ENCODE data around the gene CALN1.
"Not testable (repeated sequence)": the region's sequence is repeated elsewhere in the genome, so short reads cannot be mapped to it uniquely, and the experiment has no call there.

Gene CALN1

DNA sequence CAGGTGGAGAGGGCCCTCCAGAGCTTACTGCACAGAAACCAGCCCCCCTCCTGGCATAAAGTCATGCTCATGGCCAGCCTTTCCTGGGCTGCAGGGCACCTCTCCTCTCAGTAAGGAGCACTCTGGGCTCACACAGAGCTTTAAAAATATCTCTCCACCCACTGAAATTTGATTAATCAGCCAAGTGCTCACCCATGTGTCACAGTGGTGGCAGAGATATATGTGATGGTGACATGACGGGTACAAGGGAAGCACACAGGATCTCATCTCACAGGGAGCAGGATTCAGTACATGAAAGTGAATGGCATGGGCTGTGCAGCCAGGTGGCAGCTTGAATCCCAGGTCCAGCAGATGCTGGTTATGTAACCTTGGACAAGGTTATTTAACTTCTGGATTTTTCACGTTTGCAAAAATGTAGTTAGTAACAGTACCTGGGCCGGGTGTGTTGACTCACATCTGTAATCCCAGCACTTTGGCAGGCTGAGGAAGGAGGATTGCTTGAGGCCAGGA is 144.8 kb downstream of the CALN1 start:
- no peak for DNase-seq (ENCODE audit: low spot score)

DNA sequence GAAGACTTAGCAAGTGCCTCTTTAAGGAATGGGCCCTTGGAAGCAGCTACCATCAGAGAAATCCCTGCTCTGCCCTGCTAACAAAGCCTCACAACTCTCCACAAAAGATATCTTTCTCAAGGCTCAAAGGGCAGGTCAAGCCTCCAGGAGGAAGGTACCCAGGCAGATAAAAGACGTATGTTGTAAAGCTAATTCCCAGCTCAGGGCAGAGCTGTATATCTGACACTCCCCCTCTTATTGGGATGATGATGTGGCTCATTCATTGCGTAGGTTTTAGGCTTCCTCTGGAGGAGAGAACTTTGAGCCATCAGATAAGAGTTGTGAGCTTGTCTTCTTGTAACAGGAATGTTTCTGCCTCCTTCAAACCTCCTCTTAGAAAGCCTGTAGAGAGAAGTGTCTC is 145.4 kb downstream of the CALN1 start:
- DNase-seq (ENCODE audit: low spot score), result no peak

DNA sequence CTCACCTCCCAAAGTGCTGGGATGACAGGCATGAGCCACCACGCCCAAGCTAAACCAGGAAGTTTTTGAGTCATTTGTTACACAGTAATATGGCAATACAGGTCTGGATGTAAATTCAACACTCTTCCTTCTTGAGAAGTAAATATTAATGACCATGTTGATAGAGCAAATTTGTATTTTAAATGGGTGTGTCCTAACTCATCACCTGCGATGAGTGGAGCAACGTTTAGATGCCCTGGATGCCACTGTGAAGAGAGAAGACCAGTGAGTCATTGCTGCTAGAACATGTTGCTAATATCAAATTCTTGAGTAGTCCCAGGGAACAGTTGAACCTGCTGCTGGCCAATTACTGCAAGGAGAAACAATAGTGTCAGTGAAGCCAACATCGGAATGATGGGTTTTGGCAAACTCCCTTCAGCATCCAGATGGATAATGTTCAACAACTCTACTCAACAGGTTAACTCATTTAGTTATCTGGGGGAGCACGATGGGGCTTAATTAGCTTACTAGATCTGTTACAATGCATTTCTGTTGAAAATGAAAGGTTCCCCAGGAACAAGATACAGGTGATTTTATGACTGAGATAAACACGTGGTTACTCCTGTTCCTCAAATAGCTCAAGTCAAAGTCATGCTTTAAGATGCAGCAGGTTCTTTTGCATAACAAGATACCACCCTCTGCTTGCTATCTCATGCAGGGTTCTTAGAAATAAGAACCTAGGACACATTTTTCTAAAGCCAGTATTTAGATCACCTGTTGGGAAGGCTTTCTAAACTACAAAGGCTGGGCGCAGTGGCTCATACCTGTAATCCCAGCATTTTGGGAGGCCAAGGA is 146.8 kb downstream of the CALN1 start:
- no peak for DNase-seq (ENCODE audit: low spot score)

DNA sequence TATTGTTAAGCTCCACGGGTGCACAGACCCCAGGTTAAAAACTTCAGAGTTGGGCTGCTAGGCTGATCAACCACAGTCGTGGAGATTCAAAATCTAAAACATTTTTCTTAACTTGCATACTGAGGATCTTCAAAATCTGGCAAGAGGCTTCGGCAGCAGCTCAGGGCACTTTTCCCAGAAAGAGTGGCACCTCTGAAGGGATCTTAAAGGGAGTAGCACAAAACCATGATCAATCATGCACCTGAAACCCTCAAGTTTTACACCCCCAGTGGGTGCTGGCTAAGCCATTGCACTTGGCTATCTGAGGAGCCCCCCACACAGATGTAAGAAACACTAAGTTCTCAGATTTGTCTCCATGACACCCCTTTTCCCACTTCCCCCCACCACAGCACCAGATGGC is 151.7 kb downstream of the CALN1 start:
- DNase-seq (ENCODE audit: low spot score), result no peak

DNA sequence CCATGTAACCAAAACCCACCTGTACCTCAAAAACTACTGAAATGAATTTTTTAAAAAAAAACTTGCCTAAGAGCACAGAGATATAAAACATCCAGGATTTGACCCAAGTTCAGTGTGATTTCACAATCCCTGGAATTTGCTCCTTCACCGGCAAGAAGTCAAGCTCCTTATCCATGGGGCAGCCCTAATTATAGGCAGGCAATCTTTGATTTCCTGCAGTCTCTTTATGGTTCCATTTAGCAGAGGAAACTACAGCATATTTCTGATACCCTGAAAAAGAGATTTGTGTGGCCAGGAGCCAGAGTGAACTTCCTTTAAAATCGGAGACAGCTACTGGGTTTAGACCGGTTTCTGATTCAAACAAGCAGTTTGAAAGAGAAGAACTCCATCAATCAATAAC is 154.1 kb downstream of the CALN1 start:
- DNase-seq (ENCODE audit: low spot score), result no peak

DNA sequence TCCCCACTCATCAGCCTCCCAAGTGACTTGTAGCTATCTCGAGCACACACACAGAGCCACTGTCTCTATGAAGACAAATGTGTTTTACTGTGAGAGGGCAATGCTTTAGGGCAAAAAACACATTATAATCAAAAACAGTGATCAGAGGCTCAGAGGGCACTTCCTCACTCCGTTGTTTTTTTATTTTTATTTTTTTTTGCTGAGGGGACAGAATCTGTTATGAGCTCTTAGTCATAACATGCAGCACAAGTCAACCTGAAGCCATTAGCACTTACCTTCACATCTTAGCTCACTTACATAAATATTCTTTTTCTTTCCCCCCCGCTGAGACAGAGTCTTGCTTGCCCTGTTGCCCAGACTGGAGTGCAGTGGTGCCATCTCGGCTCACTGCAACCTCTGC is 157.7 kb downstream of the CALN1 start:
- DNase-seq (ENCODE audit: low spot score), result no peak

DNA sequence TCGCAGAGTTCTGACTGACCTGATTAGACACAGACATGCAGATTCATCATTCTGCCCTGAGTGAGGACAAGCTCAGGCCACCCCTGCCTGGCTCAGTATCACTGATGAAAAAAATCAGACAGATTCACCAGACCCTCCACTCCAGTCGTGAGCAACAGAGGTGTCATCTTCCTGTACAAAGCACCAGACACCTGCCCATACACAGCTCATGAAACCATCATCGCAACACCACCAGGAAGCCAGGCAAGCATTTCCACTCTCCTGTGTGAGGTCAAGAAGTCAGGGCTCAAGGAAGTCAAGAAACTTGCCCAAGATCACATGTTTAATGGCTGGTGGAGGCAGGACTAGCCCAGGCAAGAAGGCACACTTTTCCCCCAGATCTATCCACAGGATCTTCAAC is 163.0 kb downstream of the CALN1 start:
- DNase-seq (ENCODE audit: low spot score), result no peak

DNA sequence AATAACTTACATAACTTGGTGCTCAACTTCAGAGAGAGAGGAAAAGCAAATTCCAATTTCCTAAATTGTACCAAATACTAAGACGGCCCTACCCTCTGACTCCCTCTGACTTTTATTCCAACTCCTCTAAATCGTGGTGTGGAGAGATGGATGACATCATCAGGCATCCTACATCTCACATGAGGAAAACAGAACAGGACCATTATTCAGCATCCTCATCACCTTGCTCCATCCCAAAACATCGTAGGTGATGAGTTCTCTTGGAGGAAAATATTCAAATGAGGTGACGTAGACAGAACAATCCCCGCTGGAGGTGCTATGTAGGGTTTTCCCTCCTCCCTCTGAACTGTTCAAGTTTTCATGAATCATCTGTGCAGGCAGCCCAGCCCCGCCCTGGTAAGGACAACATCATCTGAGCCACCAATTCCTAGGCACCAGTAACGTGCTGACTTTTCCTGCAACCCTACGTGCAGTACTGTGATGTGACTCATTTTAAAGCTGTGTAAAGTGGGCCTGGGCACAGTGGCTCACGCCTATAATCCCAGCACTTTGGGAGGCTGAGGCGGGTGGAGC is 167.2 kb downstream of the CALN1 start:
- DNase-seq (ENCODE audit: low spot score), result no peak

DNA sequence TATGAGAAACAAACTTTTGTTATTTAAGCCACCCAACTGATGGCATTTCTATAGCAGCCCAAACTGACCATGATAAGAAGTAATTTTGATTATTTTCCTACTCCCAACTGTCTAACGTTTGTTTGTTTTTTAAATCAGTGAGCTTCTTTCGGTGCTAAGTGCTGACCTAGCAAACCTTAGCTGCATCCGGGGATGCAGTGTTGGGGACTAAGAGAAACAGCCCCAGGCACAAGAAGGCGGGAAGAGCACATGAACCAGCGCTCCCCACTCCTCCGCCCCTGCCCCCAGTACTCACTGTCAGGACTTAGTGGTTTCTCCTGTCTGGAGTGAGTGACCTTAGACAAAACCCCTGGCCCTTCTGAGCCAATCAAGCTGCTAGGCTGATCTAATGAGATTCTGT is 168.8 kb downstream of the CALN1 start:
- no peak for DNase-seq (ENCODE audit: low spot score)

DNA sequence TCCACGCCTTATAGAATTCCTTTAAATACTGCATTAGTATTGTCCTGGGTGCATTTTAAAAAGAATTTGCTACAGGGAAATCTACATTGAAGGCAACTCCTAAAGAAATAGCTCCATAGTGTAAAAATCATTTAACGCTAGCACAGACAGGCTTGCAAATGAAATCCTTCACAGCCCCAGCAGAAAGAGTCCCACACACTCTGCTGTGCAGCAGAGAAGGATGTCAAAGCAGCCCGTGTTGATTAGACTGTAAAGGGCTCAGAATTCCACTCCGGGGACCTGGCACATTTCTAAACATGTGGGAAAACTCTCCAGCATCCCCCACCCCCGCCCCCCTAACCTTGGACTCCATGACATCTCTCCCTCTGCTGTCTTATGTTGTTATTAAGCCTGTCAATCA is 176.8 kb downstream of the CALN1 start:
- no peak for DNase-seq (ENCODE audit: low spot score)

DNA sequence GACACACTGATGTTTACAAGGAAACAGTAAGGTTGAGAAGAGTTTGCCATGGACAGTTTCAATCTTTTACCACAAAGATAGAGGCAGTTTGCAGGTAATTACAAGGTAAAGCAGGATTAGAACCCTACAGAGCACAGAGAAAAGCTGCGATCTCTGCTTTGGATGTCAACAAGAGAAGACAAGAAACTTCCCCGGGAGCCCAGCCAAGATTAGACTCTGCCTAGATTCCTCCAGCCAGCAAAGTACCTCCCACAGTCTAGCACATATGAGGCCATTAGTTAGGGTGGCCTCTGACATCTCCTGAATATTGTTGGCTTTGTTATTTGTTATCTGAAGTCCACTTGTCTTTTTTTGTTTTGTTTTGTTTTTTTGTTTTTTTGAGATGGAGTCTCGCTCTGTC is 178.1 kb downstream of the CALN1 start:
- no peak for DNase-seq (ENCODE audit: low spot score)

DNA sequence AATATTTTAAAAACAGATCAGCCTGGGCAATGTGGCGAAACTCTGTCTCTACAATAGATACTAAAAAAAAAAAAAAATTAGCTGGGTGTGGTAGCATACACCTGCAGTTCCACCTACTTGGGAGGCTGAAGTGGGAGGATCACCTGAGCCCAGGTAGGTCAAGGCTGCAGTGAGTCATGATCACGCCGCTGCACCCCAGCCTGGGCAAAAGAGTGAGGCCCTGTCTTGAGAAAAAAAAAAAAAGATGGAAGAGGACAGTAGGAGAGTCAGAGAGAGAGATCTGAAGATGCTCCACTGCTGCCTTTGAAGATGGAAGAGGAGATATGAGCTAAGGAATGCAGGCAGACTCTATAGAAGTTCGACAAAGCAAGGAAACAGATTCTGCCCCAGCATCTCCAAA is 181.9 kb downstream of the CALN1 start:
- DNase-seq (ENCODE audit: low spot score), result no peak

DNA sequence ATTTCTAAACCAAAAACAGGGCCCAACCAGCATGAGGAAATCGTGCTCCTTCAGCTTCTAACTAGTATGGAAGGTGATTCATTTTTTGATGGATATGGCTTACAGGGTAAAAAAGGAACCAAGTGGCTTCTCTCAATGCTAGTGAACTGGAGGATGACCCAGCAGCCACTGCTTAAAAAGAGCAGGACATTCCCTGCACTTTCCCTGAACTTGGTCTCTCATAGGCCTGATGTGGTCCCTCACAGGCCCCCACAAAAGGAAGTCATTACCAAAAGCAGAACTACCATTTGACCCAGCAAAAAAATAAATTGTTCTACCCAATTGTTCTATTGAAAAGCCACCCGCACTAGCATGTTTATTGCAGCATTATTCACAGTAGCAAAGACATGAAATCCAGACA is 188.8 kb downstream of the CALN1 start:
- no peak for DNase-seq (ENCODE audit: low spot score)

DNA sequence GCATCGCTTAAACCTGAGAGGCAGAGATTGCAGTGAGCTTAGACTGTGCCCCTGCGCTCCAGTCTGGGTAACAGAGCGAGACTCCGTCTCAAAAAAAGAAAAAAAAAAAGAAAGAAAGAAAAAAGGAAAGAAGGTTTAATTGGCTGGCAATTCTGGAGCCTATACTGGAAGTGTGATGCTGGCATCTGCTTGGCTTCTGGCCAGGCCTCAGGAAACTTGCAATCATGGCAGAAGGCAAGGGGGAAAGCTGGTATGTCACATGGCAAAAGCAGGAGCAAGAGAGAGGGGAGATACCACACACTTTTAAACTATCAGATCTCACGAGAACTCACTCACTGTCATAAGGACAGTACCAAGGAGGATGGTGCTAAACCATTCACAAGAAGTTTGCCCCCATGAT is 190.0 kb downstream of the CALN1 start:
- no peak for DNase-seq (ENCODE audit: low spot score)

DNA sequence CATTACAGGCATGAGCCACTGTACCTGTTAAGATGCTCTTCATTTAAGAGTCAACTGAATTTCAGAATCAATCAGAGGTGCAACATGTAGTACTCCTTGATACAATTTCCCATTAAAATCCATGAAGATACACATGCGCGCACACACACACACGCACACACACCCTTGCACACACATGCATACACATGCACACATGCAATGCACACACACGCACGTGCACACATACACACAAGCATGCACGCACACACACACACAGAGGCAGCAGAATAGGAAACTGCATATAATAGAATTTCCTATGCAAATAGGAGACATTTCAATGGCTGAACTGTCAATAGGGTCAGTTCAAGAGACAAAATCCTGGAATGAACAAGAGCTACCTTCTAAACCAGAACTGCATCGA is 192.6 kb downstream of the CALN1 start:
- DNase-seq (ENCODE audit: low spot score), result no peak

DNA sequence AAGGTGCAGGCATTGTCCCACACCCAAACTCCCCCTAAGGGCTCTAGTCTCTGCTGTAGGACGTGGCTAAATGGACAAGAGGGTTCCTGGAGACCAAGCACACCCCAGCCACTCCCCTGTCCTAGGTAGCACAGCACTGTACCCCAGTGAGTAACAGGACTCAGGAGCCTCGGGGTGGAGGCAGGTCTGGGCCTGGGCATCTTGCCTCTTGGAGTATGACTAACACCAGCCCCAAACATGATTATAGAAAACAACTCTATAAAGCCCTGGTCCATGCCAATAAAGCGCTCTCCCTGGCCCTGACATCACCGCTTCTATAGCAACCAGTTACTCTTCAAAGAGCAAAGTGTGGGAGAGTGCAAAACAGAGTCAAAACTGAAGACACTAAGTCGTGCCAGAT is 195.0 kb downstream of the CALN1 start:
- DNase-seq (ENCODE audit: low spot score), result no peak

DNA sequence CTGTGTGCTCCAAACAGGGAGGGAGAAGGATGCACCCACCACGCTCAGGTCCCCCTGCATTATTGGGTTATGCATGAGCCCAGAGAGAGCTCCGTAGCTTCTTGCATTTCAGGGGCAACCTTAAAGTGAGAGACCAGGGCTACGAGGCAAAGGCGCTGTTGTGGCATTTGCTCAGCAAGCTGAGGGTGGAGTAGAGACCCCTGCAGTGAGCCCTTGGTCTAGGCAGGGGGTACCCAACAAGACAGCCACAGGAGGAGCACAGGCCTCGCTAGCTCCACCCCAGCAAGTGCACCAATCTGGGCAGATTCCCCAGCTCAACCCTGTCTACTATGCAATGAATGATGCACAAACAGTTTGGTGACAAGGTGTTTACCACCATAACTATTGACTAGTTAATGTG is 198.4 kb downstream of the CALN1 start:
- DNase-seq (ENCODE audit: low spot score), result no peak

DNA sequence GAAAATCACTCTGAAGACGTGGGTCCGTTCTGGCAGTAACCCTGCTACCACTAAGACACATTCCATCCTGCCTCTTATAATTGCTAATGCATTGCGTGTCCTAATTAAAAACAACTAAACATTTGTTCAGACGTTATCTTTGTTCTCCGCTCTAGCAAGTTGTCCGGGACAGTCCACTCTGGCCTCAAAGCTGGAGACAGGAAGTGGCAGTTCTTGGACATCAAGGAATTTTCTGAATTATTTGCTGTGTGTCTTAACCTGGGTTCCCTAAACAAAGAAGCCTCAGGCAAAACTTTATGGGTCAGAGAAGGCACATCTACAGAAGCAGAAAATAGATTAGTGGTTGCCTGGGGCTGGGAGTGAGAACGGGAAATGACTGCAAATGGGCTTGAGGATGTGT is 199.1 kb downstream of the CALN1 start:
- DNase-seq (ENCODE audit: low spot score), result no peak

DNA sequence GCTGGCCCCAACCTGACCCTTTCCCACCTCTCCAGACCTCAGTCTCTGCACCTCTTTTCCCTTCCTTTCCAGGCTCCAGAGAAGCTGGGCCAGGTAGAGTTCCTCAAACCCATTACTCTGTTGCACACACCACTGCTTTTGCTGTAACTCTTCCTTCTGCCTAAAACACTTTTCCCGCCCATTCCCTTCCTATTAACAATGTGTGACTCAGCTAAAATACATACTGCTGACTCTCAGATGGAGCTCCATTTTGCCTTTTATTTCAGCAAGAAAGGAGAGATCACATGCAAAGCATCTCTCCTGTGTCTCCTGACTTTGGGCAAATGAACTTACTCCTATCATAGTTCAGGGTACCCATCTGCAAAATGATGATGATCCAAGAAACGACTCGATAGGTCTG is 201.0 kb downstream of the CALN1 start:
- no peak for DNase-seq (ENCODE audit: low spot score)

DNA sequence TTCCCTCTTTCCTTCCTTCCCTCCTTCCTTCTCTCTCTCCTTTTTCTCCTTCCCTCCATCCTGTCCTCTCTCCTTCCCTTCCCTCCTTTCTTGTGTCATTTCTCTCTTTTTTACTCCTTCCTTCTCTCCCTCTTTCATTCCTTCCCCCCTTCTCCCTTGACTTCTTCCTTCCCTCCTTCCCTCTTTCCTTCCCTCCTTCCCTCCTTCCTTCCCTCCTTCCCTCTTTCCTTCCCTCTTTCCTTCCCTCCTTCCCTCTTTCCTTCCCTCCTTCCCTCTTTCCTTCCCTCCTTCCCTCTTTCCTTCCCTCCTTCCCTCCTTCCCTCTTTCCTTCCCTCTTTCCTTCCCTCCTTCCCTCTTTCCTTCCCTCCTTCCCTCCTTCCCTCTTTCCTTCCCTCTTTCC is 203.1 kb downstream of the CALN1 start:
- not testable (repeated sequence) for DNase-seq (ENCODE audit: low spot score)

DNA sequence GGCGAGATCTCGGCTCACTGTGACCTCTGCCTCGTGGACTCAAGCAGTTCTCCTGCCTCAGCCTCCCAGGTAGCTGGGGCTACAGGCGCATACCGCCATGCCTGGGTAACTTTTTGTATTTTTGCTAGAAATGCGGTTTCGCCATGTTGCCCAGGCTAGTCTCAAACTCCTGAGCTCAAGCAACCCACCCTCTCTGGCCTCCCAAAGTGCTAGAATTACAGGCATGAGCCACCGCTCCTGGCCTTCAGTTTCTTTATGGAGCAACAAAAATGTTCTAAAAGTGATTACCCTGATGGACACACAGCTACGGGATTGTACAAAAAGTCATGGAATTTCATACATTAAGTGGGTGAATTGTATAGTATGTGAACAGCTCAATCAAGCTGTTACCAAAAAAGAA is 216.0 kb downstream of the CALN1 start:
- DNase-seq (ENCODE audit: low spot score), result no peak

DNA sequence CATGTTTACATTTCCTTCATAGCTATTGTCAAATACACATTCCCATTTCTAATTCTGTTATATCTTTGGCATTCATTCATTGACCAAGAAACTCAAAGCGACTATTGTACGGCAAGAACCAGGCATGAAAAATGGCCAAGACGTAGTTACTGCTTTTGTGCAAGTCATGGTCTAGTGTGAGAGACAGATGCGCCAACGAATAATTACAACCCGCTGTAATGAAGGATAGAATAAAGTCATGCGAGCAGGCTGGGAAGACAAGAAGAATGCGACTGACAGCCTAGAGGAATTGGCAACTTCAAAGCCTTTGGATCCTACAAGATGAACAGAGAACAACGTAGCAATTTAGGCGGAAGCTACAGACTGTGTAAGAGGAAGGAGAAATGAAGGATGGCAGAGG is 221.2 kb downstream of the CALN1 start:
- DNase-seq (ENCODE audit: low spot score), result no peak

DNA sequence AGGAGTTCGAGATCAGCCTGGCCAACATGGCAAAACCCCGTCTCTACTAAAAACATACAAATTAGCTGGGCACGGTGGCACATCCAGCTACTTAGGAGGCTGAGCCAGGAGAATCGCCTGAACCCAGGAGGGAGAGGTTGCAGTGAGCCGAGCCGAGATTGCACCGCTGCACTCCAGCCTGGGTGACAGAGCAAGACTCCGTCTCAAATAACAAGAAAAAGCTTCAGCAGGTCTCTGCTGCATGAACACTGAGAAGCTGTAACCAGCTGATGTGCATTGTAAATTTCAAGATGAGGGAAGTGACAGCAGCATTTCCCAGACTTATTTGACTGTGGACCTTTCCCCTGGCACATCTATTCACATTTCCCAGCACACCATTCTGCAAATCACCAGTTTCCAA is 222.0 kb downstream of the CALN1 start:
- no peak for DNase-seq (ENCODE audit: low spot score)

DNA sequence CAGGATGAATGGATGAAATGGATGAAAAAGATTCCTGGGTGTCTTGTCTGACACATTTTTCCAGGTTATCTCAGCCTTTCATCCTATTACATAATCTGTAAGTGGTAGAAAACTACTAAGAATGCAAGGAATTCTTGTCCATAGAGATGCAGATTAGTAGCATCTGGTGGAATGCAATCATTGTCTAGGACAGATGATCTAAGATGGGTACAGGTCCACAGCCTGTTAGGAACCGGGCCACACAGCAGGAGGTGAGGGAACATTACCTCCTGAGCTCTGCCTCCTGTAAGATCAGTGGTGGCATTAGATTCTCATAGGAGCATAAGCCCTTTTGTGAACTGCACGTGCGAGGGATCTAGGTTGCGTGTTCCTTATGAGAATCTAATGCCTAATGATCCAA is 225.0 kb downstream of the CALN1 start:
- no peak for DNase-seq (ENCODE audit: low spot score)
